Measurements from ENCODE around the gene CIITA. TPM values are rescaled to one million over a fixed set of nuclear protein-coding genes. Genes with fewer than 3 reads are reported as not detected.
A peak's percentile ranks its signal among the peaks of the same experiment; 100 is the strongest.

The CIITA gene
- total and polyA plus RNA-seq, 11 donors = 1.6 to 73.9 (median 8.2) TPM

DNA sequence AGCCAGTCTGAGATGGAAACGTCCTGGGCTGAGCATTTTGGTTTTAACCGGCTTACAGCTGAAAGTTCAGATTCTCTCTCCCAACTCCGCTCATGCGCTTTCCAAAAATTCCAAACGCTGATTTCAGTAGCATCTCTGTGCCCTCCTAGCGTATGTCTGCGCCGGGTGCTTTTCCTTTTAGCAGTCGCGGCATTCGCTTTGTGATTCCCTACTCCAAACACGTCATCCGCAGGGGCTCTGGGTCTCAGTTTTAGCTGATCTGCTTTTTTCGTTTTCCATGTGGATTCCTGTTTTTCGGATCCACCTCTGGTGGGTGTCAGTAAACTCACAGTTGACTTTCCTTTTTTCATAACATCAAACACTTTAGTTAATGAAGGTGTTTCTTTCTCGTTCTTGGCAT, 36.3 kb upstream of the CIITA start:
- no peaks in the 10 kb centered on the region for H3K9me3 ChIP-seq

DNA sequence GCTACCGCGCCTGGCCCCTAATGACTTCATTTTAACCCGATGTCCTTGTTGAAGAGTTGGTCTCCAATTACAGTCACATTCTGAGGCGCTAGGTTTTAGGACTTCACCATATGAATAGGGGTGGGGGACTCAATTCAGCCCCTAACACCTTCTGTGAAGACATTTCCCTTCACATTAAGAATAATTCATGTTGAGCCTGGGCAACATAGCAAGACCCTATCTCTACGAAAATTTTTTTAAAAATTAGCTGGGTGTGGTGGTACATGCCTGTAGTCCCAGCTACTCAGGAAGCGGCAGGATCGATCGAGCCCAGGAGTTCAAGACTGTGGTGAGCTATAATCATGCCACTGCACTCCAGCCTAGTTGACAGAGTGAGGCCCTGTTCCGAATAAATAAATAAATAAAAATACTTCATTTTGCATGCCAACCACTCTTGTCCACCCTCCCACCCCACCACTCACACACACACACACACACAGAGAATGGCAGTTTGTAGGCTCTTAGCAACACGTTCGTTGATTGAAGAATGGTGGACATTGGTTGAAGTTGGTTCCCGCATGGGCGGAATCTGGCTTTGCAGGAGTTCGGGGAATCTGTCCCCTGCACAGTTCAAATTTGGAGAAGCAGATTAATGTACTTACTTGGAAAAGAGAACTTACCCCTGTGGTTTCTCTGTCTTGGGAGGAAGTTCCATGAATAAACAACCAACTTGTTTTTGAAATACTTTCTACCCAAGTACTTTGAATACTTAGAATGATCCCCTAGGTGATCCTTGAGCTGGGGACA, 30.6 kb upstream of the CIITA start:
- ATAC-seq (peak; percentile 26 to 64 (median 39)), DNase-seq (no peak)
- Histone ChIP-seq H3K36me3 (no peaks in the 10 kb centered on the region), H3K27ac (peak overlapping the region in 8 of 12 donors; percentile 8 to 94 (median 46)), H3K4me3 (peak overlapping the region in 1 of 12 donors; percentile 17), H3K9me3 (no peaks in the 10 kb centered on the region), H3K4me1 (peaks cover 0 to 57% (median 4%) of the 10 kb centered on the region in 12 donors), H3K27me3 (no peaks in the 10 kb centered on the region)
- intact Hi-C loops (cut with DNase I) = no loop called here
- 87 to 95% (median 92%) methylated on average over 14 of the region's 14 CpGs for WGBS, 4 donors
- TF ChIP-seq, protein P1, sequence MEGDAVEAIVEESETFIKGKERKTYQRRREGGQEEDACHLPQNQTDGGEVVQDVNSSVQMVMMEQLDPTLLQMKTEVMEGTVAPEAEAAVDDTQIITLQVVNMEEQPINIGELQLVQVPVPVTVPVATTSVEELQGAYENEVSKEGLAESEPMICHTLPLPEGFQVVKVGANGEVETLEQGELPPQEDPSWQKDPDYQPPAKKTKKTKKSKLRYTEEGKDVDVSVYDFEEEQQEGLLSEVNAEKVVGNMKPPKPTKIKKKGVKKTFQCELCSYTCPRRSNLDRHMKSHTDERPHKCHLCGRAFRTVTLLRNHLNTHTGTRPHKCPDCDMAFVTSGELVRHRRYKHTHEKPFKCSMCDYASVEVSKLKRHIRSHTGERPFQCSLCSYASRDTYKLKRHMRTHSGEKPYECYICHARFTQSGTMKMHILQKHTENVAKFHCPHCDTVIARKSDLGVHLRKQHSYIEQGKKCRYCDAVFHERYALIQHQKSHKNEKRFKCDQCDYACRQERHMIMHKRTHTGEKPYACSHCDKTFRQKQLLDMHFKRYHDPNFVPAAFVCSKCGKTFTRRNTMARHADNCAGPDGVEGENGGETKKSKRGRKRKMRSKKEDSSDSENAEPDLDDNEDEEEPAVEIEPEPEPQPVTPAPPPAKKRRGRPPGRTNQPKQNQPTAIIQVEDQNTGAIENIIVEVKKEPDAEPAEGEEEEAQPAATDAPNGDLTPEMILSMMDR (IDR thresholded peaks at IDR 0.05) = no peak
- TF ChIP-seq POLR2A (IDR thresholded peaks at IDR 0.05) = no peak

More for the DNA sequence above, 36.3 kb upstream of the CIITA start:
- no peak for ATAC-seq
- no peak for TF ChIP-seq POLR2A (IDR thresholded peaks at IDR 0.05)
- H3K4me3 ChIP-seq = no peak overlapping the region
- no peaks in the 10 kb centered on the region for H3K36me3 ChIP-seq
- WGBS, 4 donors = 76 to 83% (median 80%) methylated on average over 16 of the region's 16 CpGs
- peaks cover 0 to 17% (median 4%) of the 10 kb centered on the region in 12 donors for H3K4me1 ChIP-seq
- H3K27me3 ChIP-seq = no peaks in the 10 kb centered on the region
- intact Hi-C loops (cut with DNase I) = no loop called here
- no peak for DNase-seq
- H3K27ac ChIP-seq = no peak overlapping the region

DNA sequence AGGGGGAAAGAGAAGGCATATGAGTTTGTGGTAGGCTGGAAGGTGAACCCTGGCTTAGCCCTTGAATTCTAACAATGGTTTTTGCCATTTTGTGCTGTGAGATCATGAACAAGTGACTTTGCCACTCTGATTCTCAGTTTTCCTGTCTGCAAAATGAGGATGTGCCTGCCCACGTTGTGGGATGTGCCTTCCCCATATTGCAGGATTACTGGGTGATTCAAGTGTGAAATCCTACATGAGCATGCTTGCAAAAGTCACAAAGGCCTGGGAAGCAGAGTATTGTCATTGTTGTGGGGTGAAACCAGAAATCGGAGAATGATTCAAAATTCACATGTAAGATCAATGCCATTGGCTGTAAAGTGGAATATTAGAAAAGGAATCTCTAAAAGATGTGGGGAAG, 29.8 kb upstream of the CIITA start:
- 34 to 47% (median 39%) methylated on average over 2 of the region's 2 CpGs for WGBS, 4 donors
- ATAC-seq (peak in 1 of 4 donors; percentile 43), DNase-seq (no peak)
- intact Hi-C loops (cut with DNase I) = no loop called here
- Histone ChIP-seq H3K9me3 (no peaks in the 10 kb centered on the region), H3K4me1 (peaks cover 0 to 65% (median 4%) of the 10 kb centered on the region in 12 donors), H3K27ac (peak overlapping the region in 8 of 12 donors; percentile 8 to 94 (median 46)), H3K27me3 (no peaks in the 10 kb centered on the region), H3K36me3 (no peaks in the 10 kb centered on the region), H3K4me3 (peak overlapping the region in 1 of 12 donors; percentile 17)
- no peak for TF ChIP-seq POLR2A (IDR thresholded peaks at IDR 0.05)

DNA sequence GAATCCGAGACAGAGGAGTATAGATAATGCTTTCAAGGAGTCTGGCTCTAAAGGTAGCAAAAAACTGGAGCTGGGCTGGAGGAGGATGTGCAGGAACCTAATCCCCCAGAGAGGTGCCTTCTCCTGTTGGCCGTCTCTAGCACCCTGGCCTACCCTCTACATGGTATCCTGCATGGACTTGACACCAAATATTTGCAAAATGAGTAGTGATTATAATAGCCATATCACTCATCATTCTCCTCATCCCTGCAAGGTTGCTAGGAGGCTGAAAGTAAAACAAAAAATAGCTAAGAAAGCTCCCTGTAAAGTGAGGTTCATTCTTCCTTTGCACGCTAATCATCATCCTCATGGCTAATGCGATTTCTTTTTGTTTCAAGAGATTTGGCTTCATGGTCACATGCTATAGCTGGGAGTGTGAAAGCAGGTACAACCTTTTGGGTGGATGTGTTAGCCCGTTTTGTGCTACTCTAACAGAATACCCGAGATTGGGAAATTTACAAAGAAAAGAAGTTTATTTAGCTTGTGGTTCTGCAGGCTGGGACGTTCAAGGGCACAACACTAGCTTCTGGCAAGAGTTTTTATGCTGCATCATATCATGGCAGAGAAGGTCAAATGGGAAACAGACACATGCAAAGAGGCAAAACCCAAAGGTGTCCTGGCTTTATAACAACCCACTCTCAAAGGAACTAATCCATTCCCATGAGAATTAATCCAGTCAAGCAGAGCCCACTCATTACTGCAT, 27.1 kb upstream of the CIITA start:
- ATAC-seq = no peak
- H3K36me3 ChIP-seq = no peaks in the 10 kb centered on the region
- no peaks in the 10 kb centered on the region for H3K9me3 ChIP-seq
- TF ChIP-seq, protein P1 (IDR thresholded peaks at IDR 0.05) = no peak
- TF ChIP-seq POLR2A (IDR thresholded peaks at IDR 0.05) = no peak
- intact Hi-C loops (cut with DNase I) = no loop called here
- no peak overlapping the region for H3K27ac ChIP-seq
- H3K4me3 ChIP-seq = no peak overlapping the region
- WGBS, 4 donors = 73 to 85% (median 77%) methylated on average over 7 of the region's 7 CpGs
- no peaks in the 10 kb centered on the region for H3K27me3 ChIP-seq
- no peak for DNase-seq
- H3K4me1 ChIP-seq = peaks cover 0 to 58% (median 0%) of the 10 kb centered on the region in 12 donors

DNA sequence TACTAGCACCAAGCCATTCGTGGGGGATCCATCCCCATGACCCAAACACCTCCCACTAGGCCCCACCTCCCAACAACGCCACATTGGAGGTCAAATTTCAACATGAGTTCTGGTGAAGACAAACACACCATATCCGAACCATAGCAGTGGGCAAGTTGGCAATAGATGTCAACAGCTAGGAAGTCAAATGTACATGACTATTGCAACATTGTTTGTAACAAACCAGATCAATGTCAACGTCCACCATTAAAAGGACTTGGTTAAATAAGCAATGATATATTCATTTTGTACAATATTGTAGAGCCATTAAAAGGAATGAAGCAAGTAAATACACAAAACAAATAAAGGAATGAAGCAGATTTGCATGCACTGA, 26.5 kb upstream of the CIITA start:
- Histone ChIP-seq H3K4me1 (peaks cover 0 to 58% (median 0%) of the 10 kb centered on the region in 12 donors), H3K27ac (no peak overlapping the region), H3K27me3 (no peaks in the 10 kb centered on the region), H3K36me3 (no peaks in the 10 kb centered on the region), H3K9me3 (no peaks in the 10 kb centered on the region), H3K4me3 (no peak overlapping the region)
- no peak for ATAC-seq
- DNase-seq = no peak
- intact Hi-C loops (cut with DNase I) = no loop called here
- TF ChIP-seq POLR2A (IDR thresholded peaks at IDR 0.05) = no peak
- TF ChIP-seq, protein P1 (IDR thresholded peaks at IDR 0.05) = no peak
- 76 to 85% (median 81%) methylated on average over 4 of the region's 4 CpGs for WGBS, 4 donors

Data from heart left ventricle (tissue), 16 donors.